Measurements from ENCODE around the gene UTY. TPM values are rescaled to one million over a fixed set of nuclear protein-coding genes. Genes with fewer than 3 reads are reported as not detected.

Gene UTY
- polyA plus RNA-seq, 4 donors, result 21.8 to 27.8 (median 25.5) TPM

GRCh38 chrY:13416869-13417661, 62.8 kb downstream of the UTY start:
- DNase-seq (ENCODE audit: low read depth in 4 of 4, low spot score in 3 of 4), result no peak

- DNase-seq (ENCODE audit: low read depth in 4 of 4, low spot score in 3 of 4), result no peak
Observed at GRCh38 chrY:13415556-13415955, 64.3 kb downstream of the UTY start.

GRCh38 chrY:13398876-13399275, 81.0 kb downstream of the UTY start:
- no peak for DNase-seq (ENCODE audit: low read depth in 4 of 4, low spot score in 3 of 4)

- DNase-seq (ENCODE audit: low read depth in 4 of 4, low spot score in 3 of 4), result no peak
Observed at GRCh38 chrY:13381110-13381683, 98.6 kb downstream of the UTY start.

- no peak for DNase-seq (ENCODE audit: low read depth in 4 of 4, low spot score in 3 of 4)
Observed at GRCh38 chrY:13370868-13371800, 108.7 kb downstream of the UTY start.

- DNase-seq (ENCODE audit: low read depth in 4 of 4, low spot score in 3 of 4), result no peak
Observed at GRCh38 chrY:13370245-13370644, 109.6 kb downstream of the UTY start.

GRCh38 chrY:13368513-13368845, 111.4 kb downstream of the UTY start:
- DNase-seq (ENCODE audit: low read depth in 4 of 4, low spot score in 3 of 4), result no peak

GRCh38 chrY:13363641-13364040, 116.2 kb downstream of the UTY start:
- DNase-seq (ENCODE audit: low read depth in 4 of 4, low spot score in 3 of 4), result no peak

- no peak for DNase-seq (ENCODE audit: low read depth in 4 of 4, low spot score in 3 of 4)
Observed at GRCh38 chrY:13362662-13363061, 117.2 kb downstream of the UTY start.

- DNase-seq (ENCODE audit: low read depth in 4 of 4, low spot score in 3 of 4), result no peak
Observed at GRCh38 chrY:13361656-13362636, 117.9 kb downstream of the UTY start.

GRCh38 chrY:13351443-13351842, 128.4 kb downstream of the UTY start:
- DNase-seq (ENCODE audit: low read depth in 4 of 4, low spot score in 3 of 4), result no peak

- no peak for DNase-seq (ENCODE audit: low read depth in 4 of 4, low spot score in 3 of 4)
Observed at GRCh38 chrY:13347106-13347505, 132.7 kb downstream of the UTY start.

GRCh38 chrY:13345549-13345948, 134.3 kb downstream of the UTY start:
- DNase-seq (ENCODE audit: low read depth in 4 of 4, low spot score in 3 of 4), result no peak

- DNase-seq (ENCODE audit: low read depth in 4 of 4, low spot score in 3 of 4), result no peak
Observed at GRCh38 chrY:13343307-13343946, 136.4 kb downstream of the UTY start.

- no peak for DNase-seq (ENCODE audit: low read depth in 4 of 4, low spot score in 3 of 4)
Observed at GRCh38 chrY:13339939-13340338, 139.9 kb downstream of the UTY start.

GRCh38 chrY:13339381-13339780, 140.5 kb downstream of the UTY start:
- DNase-seq (ENCODE audit: low read depth in 4 of 4, low spot score in 3 of 4), result no peak

GRCh38 chrY:13338711-13339110, 141.1 kb downstream of the UTY start:
- DNase-seq (ENCODE audit: low read depth in 4 of 4, low spot score in 3 of 4), result peak in 1 of 4 donors; percentile 22

- no peak for DNase-seq (ENCODE audit: low read depth in 4 of 4, low spot score in 3 of 4)
Observed at GRCh38 chrY:13337934-13338333, 141.9 kb downstream of the UTY start.

- DNase-seq (ENCODE audit: low read depth in 4 of 4, low spot score in 3 of 4), result no peak
Observed at GRCh38 chrY:13333791-13334190, 146.0 kb downstream of the UTY start.

- DNase-seq (ENCODE audit: low read depth in 4 of 4, low spot score in 3 of 4), result no peak
Observed at GRCh38 chrY:13330651-13331050, 149.2 kb downstream of the UTY start.

Data from right renal pelvis (tissue), 4 donors.